Uterus (tissue), 2 donors: ENCODE measurements around the gene HBEGF.

Experiments used
- CTCF ChIP-seq, 4 experiments: fragments of 200-600 bp in 2 of 4; fragments of 450-650 bp in 2 of 4; sonication (generic) in 2 of 4; IDR thresholded peaks; one replicate each; pipeline ENCODE4 v1.5.1; 2016 to 2019; ENCODE audit warnings: antibody characterized with exemption in 4 of 4, mild to moderate bottlenecking in 2 of 4, moderate library complexity in 1 of 4
- POLR2A ChIP-seq, 2 donors: fragments of 450-650 bp; IDR thresholded peaks; one replicate each; pipeline ENCODE4 v1.6.1; 2016; ENCODE audit warnings: antibody characterized with exemption in 2 of 2, mild to moderate bottlenecking in 1 of 2, moderate library complexity in 1 of 2

GRCh38 chr5:140292212-140293036, 54.0 kb downstream of the HBEGF start:
- TF ChIP-seq POLR2A (IDR thresholded peaks at IDR 0.05) (no peak), CTCF (IDR thresholded peaks at IDR 0.05) (no peak)
